GM12874 (cell line): ENCODE results near the gene MAMDC2.

Experiments
- CTCF ChIP-seq: IDR thresholded peaks from 2 replicates; pipeline ENCODE4 v1.5.1; 2011; ENCODE audit warnings: low read depth, mild to moderate bottlenecking, control low read depth, low read length, moderate library complexity; ENCODE audit not compliant: insufficient read depth

Gene MAMDC2

GRCh38 chr9:70159630-70160029 is 116.0 kb downstream of the MAMDC2 start:
- TF ChIP-seq CTCF: no peak

- TF ChIP-seq CTCF: no peak
Measured at GRCh38 chr9:70160686-70161600, 117.3 kb downstream of the MAMDC2 start.

GRCh38 chr9:70165006-70165602 is 121.5 kb downstream of the MAMDC2 start:
- no peak for TF ChIP-seq CTCF

- no peak for TF ChIP-seq CTCF
Measured at GRCh38 chr9:70168521-70168920, 124.9 kb downstream of the MAMDC2 start.

- TF ChIP-seq CTCF: no peak
Measured at GRCh38 chr9:70169222-70169621, 125.6 kb downstream of the MAMDC2 start.

- no peak for TF ChIP-seq CTCF
Measured at GRCh38 chr9:70170151-70170790, 126.6 kb downstream of the MAMDC2 start.

GRCh38 chr9:70172532-70172931 is 128.9 kb downstream of the MAMDC2 start:
- no peak for TF ChIP-seq CTCF
